ENCODE data around the gene ATP11A. TPM values are rescaled to one million over a fixed set of nuclear protein-coding genes. Genes with fewer than 3 reads are reported as not detected.

The ATP11A gene
- total RNA-seq, 1 donor from 2014 or later: 70.9 TPM

DNA sequence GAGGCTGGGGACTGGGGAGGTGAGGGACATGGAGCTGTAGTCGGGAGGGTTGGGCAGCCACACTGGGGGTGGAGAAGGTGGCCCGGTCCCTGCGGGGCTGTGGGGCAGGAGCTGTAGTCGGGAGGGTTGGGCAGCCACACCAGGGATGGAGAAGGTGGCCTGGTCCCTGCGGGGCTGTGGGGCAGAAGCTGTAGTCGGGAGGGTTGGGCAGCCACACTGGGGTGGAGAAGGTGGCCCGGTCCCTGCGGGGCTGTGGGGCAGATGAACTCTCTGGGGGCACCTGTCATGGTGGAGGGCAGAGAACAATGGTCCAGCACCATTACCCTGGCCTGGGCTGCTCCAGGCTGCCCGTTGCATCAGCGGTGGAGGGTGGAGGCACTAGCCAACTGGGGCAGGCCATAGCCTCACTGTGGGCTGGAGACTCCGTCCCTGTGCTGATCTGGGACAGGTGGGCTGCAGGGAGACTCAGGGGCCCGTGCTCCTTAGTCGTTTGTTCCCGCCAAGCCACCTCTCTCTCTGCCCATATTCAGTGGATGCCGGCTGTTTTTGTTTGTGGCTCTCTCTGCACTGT lies 51.4 kb downstream of the ATP11A start:
- Mint-ChIP-seq H3K4me3 (no peak overlapping the region), H3K27ac (peak overlapping the region; percentile 21), H3K36me3 (no peaks in the 10 kb centered on the region), H3K4me1 (ENCODE audit: unreplicated experiment) (peaks cover 38% of the 10 kb centered on the region), H3K27me3 (no peaks in the 10 kb centered on the region), H3K9me3 (no peaks in the 10 kb centered on the region)
- TF ChIP-seq, protein P1, sequence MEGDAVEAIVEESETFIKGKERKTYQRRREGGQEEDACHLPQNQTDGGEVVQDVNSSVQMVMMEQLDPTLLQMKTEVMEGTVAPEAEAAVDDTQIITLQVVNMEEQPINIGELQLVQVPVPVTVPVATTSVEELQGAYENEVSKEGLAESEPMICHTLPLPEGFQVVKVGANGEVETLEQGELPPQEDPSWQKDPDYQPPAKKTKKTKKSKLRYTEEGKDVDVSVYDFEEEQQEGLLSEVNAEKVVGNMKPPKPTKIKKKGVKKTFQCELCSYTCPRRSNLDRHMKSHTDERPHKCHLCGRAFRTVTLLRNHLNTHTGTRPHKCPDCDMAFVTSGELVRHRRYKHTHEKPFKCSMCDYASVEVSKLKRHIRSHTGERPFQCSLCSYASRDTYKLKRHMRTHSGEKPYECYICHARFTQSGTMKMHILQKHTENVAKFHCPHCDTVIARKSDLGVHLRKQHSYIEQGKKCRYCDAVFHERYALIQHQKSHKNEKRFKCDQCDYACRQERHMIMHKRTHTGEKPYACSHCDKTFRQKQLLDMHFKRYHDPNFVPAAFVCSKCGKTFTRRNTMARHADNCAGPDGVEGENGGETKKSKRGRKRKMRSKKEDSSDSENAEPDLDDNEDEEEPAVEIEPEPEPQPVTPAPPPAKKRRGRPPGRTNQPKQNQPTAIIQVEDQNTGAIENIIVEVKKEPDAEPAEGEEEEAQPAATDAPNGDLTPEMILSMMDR (conservative IDR thresholded peaks at IDR 0.05): no peak
- DNase-seq (ENCODE audit: extremely low spot score, unreplicated experiment): no peak

GRCh38 chr13:112741835-112742570 lies 52.2 kb downstream of the ATP11A start:
- H3K4me3 Mint-ChIP-seq: no peak overlapping the region
- H3K9me3 Mint-ChIP-seq: no peaks in the 10 kb centered on the region
- no peaks in the 10 kb centered on the region for H3K36me3 Mint-ChIP-seq
- H3K4me1 Mint-ChIP-seq (ENCODE audit: unreplicated experiment): peaks cover 40% of the 10 kb centered on the region
- H3K27ac Mint-ChIP-seq: no peak overlapping the region
- no peak for DNase-seq (ENCODE audit: extremely low spot score, unreplicated experiment)
- H3K27me3 Mint-ChIP-seq: no peaks in the 10 kb centered on the region
- TF ChIP-seq, protein P1 (conservative IDR thresholded peaks at IDR 0.05): no peak

GRCh38 chr13:112742583-112742982 lies 52.7 kb downstream of the ATP11A start:
- no peak overlapping the region for H3K27ac Mint-ChIP-seq
- H3K4me1 Mint-ChIP-seq (ENCODE audit: unreplicated experiment): peaks cover 42% of the 10 kb centered on the region
- no peak for DNase-seq (ENCODE audit: extremely low spot score, unreplicated experiment)
- H3K4me3 Mint-ChIP-seq: no peak overlapping the region
- no peaks in the 10 kb centered on the region for H3K27me3 Mint-ChIP-seq
- TF ChIP-seq, protein P1 (conservative IDR thresholded peaks at IDR 0.05): no peak
- no peaks in the 10 kb centered on the region for H3K9me3 Mint-ChIP-seq
- no peaks in the 10 kb centered on the region for H3K36me3 Mint-ChIP-seq

DNA sequence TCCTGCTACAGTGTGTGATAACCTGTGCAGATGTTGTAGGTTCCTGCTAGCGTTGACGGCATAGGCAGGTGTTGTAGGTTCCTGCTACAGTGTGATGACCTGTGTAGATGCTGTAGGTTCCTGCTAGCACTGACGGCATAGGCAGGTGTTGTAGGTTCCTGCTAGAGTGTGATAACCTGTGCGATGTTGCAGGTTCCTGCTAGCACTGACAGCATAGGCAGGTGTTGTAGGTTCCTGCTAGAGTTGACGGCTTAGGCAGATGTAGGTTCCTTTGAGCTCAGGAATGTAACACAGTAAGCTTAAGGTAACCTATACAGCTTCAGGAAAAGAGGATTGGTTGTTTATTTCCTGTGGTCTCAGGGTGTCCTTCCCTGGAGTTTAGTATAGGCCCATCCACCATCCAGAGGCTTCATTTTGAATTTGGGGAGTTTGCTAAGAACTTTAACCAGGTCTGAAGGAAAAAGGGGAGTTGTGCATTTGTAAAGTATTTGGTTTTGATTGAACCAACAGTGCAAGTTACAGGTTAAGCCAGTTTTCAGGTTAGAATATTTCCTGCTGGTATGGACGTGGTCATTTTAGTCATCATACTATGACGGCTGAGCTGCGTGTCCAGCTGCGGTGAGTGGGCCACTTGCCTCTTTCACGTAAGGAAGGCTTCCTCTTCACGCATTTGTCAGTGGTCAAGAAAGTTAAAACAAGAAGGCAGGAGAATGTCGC lies 53.8 kb downstream of the ATP11A start:
- Mint-ChIP-seq H3K9me3 (no peaks in the 10 kb centered on the region), H3K27ac (peak overlapping the region; percentile 83), H3K36me3 (no peaks in the 10 kb centered on the region), H3K27me3 (no peaks in the 10 kb centered on the region), H3K4me3 (peak overlapping the region; percentile 69), H3K4me1 (ENCODE audit: unreplicated experiment) (peaks cover 42% of the 10 kb centered on the region)
- DNase-seq (ENCODE audit: extremely low spot score, unreplicated experiment): no peak
- TF ChIP-seq, protein P1 (conservative IDR thresholded peaks at IDR 0.05): no peak

- H3K4me1 Mint-ChIP-seq (ENCODE audit: unreplicated experiment): peaks cover 39% of the 10 kb centered on the region
- H3K9me3 Mint-ChIP-seq: no peaks in the 10 kb centered on the region
- TF ChIP-seq, protein P1 (conservative IDR thresholded peaks at IDR 0.05): no peak
- no peak for DNase-seq (ENCODE audit: extremely low spot score, unreplicated experiment)
- H3K36me3 Mint-ChIP-seq: no peaks in the 10 kb centered on the region
- H3K27me3 Mint-ChIP-seq: no peaks in the 10 kb centered on the region
- peak overlapping the region; percentile 69 for H3K4me3 Mint-ChIP-seq
- peak overlapping the region; percentile 83 for H3K27ac Mint-ChIP-seq
Observed at GRCh38 chr13:112744168-112745021, 54.6 kb downstream of the ATP11A start.
